GM12878 (cell line): Measurements from ENCODE around the gene BORCS5. TPM values are rescaled to one million over a fixed set of nuclear protein-coding genes. Genes with fewer than 3 reads are reported as not detected.
"Not testable (repeated sequence)": the region's sequence is repeated elsewhere in the genome, so short reads cannot be mapped to it uniquely, and the experiment has no call there.

Experiments used
- ATAC-seq: fragments of 200-7000 bp; cut with Tn5 transposase; 3 replicates; pipeline ENCODE4 v1.9.1; 2020; ENCODE audit warnings: mild to moderate bottlenecking, moderate library complexity
- BruUV-seq: library from RNA; stranded (reverse); fragments of 400-500 nt; replicated peaks from 2 replicates; lab custom pipeline; 2021; lab: Mats Ljungman, UMichigan
- CTCF ChIA-PET: fragments of 300-600 bp; sonication (Branson Sonifier 250); formaldehyde crosslinking; extraction: SDS; loops from one replicate; lab custom pipeline; 2021; ENCODE audit warnings: inconsistent platforms; lab: Yijun Ruan, JAX
- POLR2A ChIA-PET: fragments of 350-600 bp; formaldehyde crosslinking; extraction: SDS; loops from one replicate; lab custom pipeline; 2021; ENCODE audit warnings: inconsistent platforms; lab: Charles Lee
- RAD21 ChIA-PET: fragments of 300-600 bp; sonication (Branson Sonifier 250); formaldehyde crosslinking; loops from one replicate; lab custom pipeline; 2023; ENCODE audit warnings: antibody characterized with exemption; ENCODE audit not compliant: unreplicated experiment; lab: Charles Lee
- SMC1A ChIA-PET: fragments of 300-600 bp; sonication (Branson Sonifier 250); formaldehyde crosslinking; loops from one replicate; lab custom pipeline; 2023; ENCODE audit not compliant: unreplicated experiment, uncharacterized antibody; lab: Charles Lee
- DNase-seq: peaks from one replicate; pipeline ENCODE4 v3.0.0-alpha.2; 2011; ENCODE audit warnings: low read depth, low spot score
- FAIRE-seq: peaks from 3 replicates; lab custom pipeline; 2011; peaks lifted over from hg19 to GRCh38; lab: Jason Lieb, UNC
- H2AFZ ChIP-seq: 2 replicates; pipeline ENCODE4 v1.6.0; 2011; ENCODE audit warnings: low read depth, low read length, control low read depth; ENCODE audit not compliant: control insufficient read depth
- H3K27ac ChIP-seq: 2 replicates; pipeline ENCODE4 v1.5.1; 2011; ENCODE audit warnings: control low read depth; ENCODE audit not compliant: control insufficient read depth, insufficient read depth
- H3K27me3 ChIP-seq, 2 experiments: replicated peaks in 1 of 2; 2 replicates each; pipeline versions ENCODE4 v1.6.0 to v1.6.1; 2011; ENCODE audit warnings: low read length in 1 of 2; ENCODE audit not compliant: control insufficient read depth in 2 of 2, insufficient read depth in 2 of 2
- H3K36me3 ChIP-seq, 2 experiments: 2 replicates each; pipeline ENCODE4 v1.5.1; 2011; ENCODE audit warnings: low read length in 1 of 2; ENCODE audit not compliant: control insufficient read depth in 2 of 2, insufficient read depth in 2 of 2
- H3K4me1 ChIP-seq: 2 replicates; pipeline ENCODE4 v1.6.1; 2011; ENCODE audit warnings: mild to moderate bottlenecking, low read length, moderate library complexity, mixed read lengths; ENCODE audit not compliant: control insufficient read depth, insufficient read depth
- H3K4me2 ChIP-seq: 2 replicates; pipeline ENCODE4 v1.6.0; 2011; ENCODE audit warnings: control low read depth; ENCODE audit not compliant: control insufficient read depth, insufficient read depth
- H3K4me3 ChIP-seq: fragments of 200-600 bp; sonication (generic); 2 replicates; pipeline ENCODE4 v1.5.1; 2016
- H3K79me2 ChIP-seq: 2 replicates; pipeline ENCODE4 v1.6.0; 2011; ENCODE audit warnings: low read length; ENCODE audit not compliant: control insufficient read depth, insufficient read depth
- H3K9ac ChIP-seq: 2 replicates; pipeline ENCODE4 v1.8.0; 2011; ENCODE audit warnings: low read length, control low read depth, mixed read lengths; ENCODE audit not compliant: control insufficient read depth, insufficient read depth
- H3K9me3 ChIP-seq: replicated peaks from 3 replicates; pipeline ENCODE4 v1.5.1; 2011; ENCODE audit warnings: mild to moderate bottlenecking, low read length; ENCODE audit not compliant: control insufficient read depth, insufficient read depth
- H4K20me1 ChIP-seq: 2 replicates; pipeline ENCODE4 v1.6.0; 2011; ENCODE audit not compliant: control insufficient read depth, insufficient read depth
- DPF2 ChIP-seq: fragments of 450-650 bp; IDR thresholded peaks from 2 replicates; pipeline ENCODE4 v1.6.1; 2017; ENCODE audit warnings: mild to moderate bottlenecking
- EZH2 ChIP-seq: IDR thresholded peaks from 2 replicates; pipeline ENCODE4 v1.6.1; 2012; ENCODE audit warnings: low read depth, mild to moderate bottlenecking, control low read depth, inconsistent platforms, low read length, borderline replicate concordance; ENCODE audit not compliant: control insufficient read depth
- FOXK2 ChIP-seq: fragments of 450-650 bp; IDR thresholded peaks from 2 replicates; pipeline ENCODE4 v1.6.1; 2017; ENCODE audit warnings: mild to moderate bottlenecking, moderate library complexity
- GATAD2B ChIP-seq: fragments of 450-650 bp; conservative IDR thresholded peaks from 2 replicates; pipeline ENCODE4 v1.6.1; 2017; ENCODE audit warnings: low read depth, mild to moderate bottlenecking, moderate library complexity
- HDAC6 ChIP-seq: fragments of 200-600 bp; sonication (generic); IDR thresholded peaks from one replicate; pipeline ENCODE4 v1.8.0; 2017; ENCODE audit warnings: antibody characterized with exemption; ENCODE audit not compliant: unreplicated experiment
- HDGF ChIP-seq: fragments of 450-650 bp; IDR thresholded peaks from 2 replicates; pipeline ENCODE4 v1.6.1; 2016; ENCODE audit warnings: antibody characterized with exemption
- IKZF2 ChIP-seq, 2 experiments: fragments of 450-650 bp; IDR thresholded peaks; 2 replicates each; pipeline ENCODE4 v1.6.1; 2017; ENCODE audit warnings: mild to moderate bottlenecking in 2 of 2, moderate library complexity in 2 of 2
- JUNB ChIP-seq: IDR thresholded peaks from 2 replicates; pipeline ENCODE4 v1.6.1; 2016; ENCODE audit warnings: antibody characterized with exemption, mild to moderate bottlenecking
- NBN ChIP-seq: fragments of 450-650 bp; IDR thresholded peaks from 2 replicates; pipeline ENCODE4 v1.6.1; 2016
- NFXL1 ChIP-seq: fragments of 450-650 bp; IDR thresholded peaks from 2 replicates; pipeline ENCODE4 v1.6.1; 2017; ENCODE audit warnings: antibody characterized with exemption, mild to moderate bottlenecking, borderline replicate concordance
- POLR2AphosphoS5 ChIP-seq: IDR thresholded peaks from 2 replicates; pipeline ENCODE4 v1.6.1; 2011; ENCODE audit warnings: mild to moderate bottlenecking, low read length, inconsistent platforms
- RB1 ChIP-seq: fragments of 450-650 bp; formaldehyde crosslinking; IDR thresholded peaks from 2 replicates; pipeline ENCODE4 v1.6.1; 2017; ENCODE audit warnings: mild to moderate bottlenecking, borderline replicate concordance
- STAT1 ChIP-seq: fragments of 450-650 bp; conservative IDR thresholded peaks from 2 replicates; pipeline ENCODE4 v1.6.1; 2014; ENCODE audit warnings: antibody characterized with exemption, mild to moderate bottlenecking
- TBL1XR1 ChIP-seq: IDR thresholded peaks from 2 replicates; pipeline ENCODE4 v1.6.1; 2012; ENCODE audit warnings: low read depth, low read length, improper control_type of control experiment
- USF2 ChIP-seq: IDR thresholded peaks from 2 replicates; pipeline ENCODE4 v1.6.1; 2011; ENCODE audit warnings: low read depth, low read length, improper control_type of control experiment, borderline replicate concordance
- WGBS: methylation state at CpG from one replicate; pipeline ENCODE4 v1.1.6; 2016; ENCODE audit warnings: low lambda C conversion rate; ENCODE audit not compliant: insufficient replicate concordance, insufficient coverage; ENCODE audit errors: missing lambda C conversion rate; 5-methylcytosine and 5-hydroxymethylcytosine counted together
- in situ Hi-C: fragments of 300-500 bp; cut with MboI; formaldehyde crosslinking; loops from 9 replicates; pipeline ENCODE4 v1.14.3; 2018; ENCODE audit warnings: mixed read lengths
- intact Hi-C: fragments of 100-400 bp; cut with micrococcal nuclease; formaldehyde crosslinking; loops from one replicate; pipeline ENCODE4 v1.14.2; 2022; ENCODE audit not compliant: unreplicated experiment
- polyA plus RNA-seq, 11 experiments: library from polyadenylated mRNA; depleted of rRNA in 4 of 11; unstranded in 6 of 11; stranded (reverse) in 5 of 11; fragments of >200 nt; fragmentation: Nextera tagmentation in 4 of 11; fragmentation: Illumina TruSeq in 1 of 11; extraction: Ambion mirVana in 4 of 11; extraction: Trizol in 1 of 11; gene quantifications; 1 replicate in 1 of 11; 2 replicates in 10 of 11; pipeline versions ENCODE4 v1.2.1 to v1.2.3, GENCODE V29; 2011 to 2016; ENCODE audit warnings: inconsistent platforms in 2 of 11, missing spikeins in 2 of 11, low read depth in 1 of 11
- total RNA-seq, 4 experiments: library from RNA; depleted of rRNA in 3 of 4; stranded (reverse); fragments of >200 nt in 3 of 4; fragmentation: Illumina TruSeq in 1 of 4; extraction: Trizol in 1 of 4; gene quantifications; 2 replicates each; pipeline versions ENCODE4 v1.2.1 to v1.2.3, GENCODE V29; 2013 to 2021
- TF ChIP-seq, protein P1 (sequence below): fragments of 450-650 bp; IDR thresholded peaks from 2 replicates; pipeline ENCODE4 v1.6.1; 2016; ENCODE audit warnings: mild to moderate bottlenecking, moderate library complexity, borderline replicate concordance
- TF ChIP-seq, protein P2 (sequence below): fragments of 450-650 bp; IDR thresholded peaks from 2 replicates; pipeline ENCODE4 v1.6.1; 2016; ENCODE audit warnings: mild to moderate bottlenecking

The BORCS5 gene
- total and polyA plus RNA-seq, 10 of the 15 experiments (the other 5 are each of a cell fraction or from before 2014, with no cell fraction given): 1.4 to 39.7 (median 16.1) TPM

DNA sequence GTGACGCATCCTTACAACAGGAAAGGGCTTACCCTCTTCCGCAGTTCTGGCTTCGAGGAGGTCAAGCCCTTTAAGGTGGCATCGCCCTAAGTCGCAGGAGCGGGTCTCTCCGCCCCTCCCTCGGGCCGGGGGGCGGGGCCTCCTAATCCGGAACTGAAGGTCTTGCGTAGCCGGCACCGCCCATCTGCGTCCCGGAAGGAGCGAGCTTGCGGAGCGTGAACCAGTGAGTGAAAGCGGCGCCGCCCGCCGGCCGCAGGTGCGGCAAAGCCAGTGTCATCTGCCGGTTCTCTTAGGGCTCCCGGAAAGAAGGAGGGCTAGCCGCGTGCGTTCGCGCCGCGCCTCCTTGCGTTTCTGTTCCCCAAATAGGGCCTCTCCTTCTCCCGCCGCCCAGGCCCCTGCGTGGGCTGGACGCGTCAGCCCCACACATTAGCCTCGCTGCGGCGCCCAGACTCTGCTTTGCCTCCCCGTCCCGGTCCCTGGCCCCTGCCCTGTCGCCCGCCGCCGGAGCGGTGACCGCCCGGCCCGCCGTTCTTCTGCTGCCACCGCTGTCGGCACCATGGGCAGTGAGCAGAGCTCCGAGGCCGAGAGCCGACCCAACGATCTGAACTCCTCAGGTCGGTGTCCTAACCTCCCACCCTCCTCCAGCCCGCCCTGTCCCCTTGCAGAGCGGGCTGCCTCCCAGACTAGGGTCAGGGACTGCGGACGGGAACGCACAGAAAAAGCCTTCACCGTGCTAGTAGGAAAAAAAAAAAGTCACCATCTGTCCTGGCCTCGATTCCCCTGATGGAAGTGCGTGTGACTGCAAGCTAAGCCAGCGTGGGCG is at the start of gene BORCS5 (continued):
- peak; percentile 89; the same call in 1 of the 2 replicates for TF ChIP-seq RB1
- peak; percentile 98 for TF ChIP-seq POLR2AphosphoS5
- TF ChIP-seq EZH2: no peak
- TF ChIP-seq, protein P1, sequence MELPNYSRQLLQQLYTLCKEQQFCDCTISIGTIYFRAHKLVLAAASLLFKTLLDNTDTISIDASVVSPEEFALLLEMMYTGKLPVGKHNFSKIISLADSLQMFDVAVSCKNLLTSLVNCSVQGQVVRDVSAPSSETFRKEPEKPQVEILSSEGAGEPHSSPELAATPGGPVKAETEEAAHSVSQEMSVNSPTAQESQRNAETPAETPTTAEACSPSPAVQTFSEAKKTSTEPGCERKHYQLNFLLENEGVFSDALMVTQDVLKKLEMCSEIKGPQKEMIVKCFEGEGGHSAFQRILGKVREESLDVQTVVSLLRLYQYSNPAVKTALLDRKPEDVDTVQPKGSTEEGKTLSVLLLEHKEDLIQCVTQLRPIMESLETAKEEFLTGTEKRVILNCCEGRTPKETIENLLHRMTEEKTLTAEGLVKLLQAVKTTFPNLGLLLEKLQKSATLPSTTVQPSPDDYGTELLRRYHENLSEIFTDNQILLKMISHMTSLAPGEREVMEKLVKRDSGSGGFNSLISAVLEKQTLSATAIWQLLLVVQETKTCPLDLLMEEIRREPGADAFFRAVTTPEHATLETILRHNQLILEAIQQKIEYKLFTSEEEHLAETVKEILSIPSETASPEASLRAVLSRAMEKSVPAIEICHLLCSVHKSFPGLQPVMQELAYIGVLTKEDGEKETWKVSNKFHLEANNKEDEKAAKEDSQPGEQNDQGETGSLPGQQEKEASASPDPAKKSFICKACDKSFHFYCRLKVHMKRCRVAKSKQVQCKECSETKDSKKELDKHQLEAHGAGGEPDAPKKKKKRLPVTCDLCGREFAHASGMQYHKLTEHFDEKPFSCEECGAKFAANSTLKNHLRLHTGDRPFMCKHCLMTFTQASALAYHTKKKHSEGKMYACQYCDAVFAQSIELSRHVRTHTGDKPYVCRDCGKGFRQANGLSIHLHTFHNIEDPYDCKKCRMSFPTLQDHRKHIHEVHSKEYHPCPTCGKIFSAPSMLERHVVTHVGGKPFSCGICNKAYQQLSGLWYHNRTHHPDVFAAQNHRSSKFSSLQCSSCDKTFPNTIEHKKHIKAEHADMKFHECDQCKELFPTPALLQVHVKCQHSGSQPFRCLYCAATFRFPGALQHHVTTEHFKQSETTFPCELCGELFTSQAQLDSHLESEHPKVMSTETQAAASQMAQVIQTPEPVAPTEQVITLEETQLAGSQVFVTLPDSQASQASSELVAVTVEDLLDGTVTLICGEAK: peak; percentile 58; the same call in 1 of the 2 replicates
- peak; percentile 79 for TF ChIP-seq NBN
- no peak for TF ChIP-seq FOXK2
- TF ChIP-seq TBL1XR1: no peak; the same call in 1 of the 2 replicates
- TF ChIP-seq HDGF: peak; percentile 72
- peak; percentile 55 to 79 for TF ChIP-seq IKZF2 (IDR thresholded peaks at IDR 0.05)
- TF ChIP-seq JUNB: no peak
- no peak for TF ChIP-seq USF2
- TF ChIP-seq NFXL1: no peak
- peak; percentile 92 for TF ChIP-seq GATAD2B
- TF ChIP-seq, protein P2, sequence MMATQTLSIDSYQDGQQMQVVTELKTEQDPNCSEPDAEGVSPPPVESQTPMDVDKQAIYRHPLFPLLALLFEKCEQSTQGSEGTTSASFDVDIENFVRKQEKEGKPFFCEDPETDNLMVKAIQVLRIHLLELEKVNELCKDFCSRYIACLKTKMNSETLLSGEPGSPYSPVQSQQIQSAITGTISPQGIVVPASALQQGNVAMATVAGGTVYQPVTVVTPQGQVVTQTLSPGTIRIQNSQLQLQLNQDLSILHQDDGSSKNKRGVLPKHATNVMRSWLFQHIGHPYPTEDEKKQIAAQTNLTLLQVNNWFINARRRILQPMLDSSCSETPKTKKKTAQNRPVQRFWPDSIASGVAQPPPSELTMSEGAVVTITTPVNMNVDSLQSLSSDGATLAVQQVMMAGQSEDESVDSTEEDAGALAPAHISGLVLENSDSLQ: peak; percentile 77
- peak; percentile 62 for TF ChIP-seq HDAC6
- no peak for TF ChIP-seq STAT1
- peak; percentile 92 for TF ChIP-seq DPF2

- H3K4me1 ChIP-seq, H3K4me2 ChIP-seq, BruUV-seq, H4K20me1 ChIP-seq, H3K27me3 ChIP-seq, in situ Hi-C loops, intact Hi-C loops, H3K36me3 ChIP-seq, H3K4me3 ChIP-seq, H3K27ac ChIP-seq, H3K9ac ChIP-seq, SMC1A ChIA-PET, DNase-seq, ATAC-seq, H2AFZ ChIP-seq, FAIRE-seq, H3K9me3 ChIP-seq, H3K79me2 ChIP-seq: not testable (repeated sequence)
- WGBS: 68% methylated on average over 10 of the region's 10 CpGs
- ChIA-PET RAD21 (interaction anchor here (0.9 to 1.3 kb wide), 2 partner anchors 23 to 228 kb away, joined by 3 read pairs; no protein-coding TSS in a partner anchor), CTCF (interaction anchor here (1.0 kb wide), 1 partner anchor 16 kb away, joined by 3 read pairs; no protein-coding TSS in a partner anchor), POLR2A (interaction anchor here (0.6 kb wide), 1 partner anchor 27 kb away, joined by 4 read pairs; no protein-coding TSS in a partner anchor)
Measured at GRCh38 chr12:12310695-12311094, 46.2 kb upstream of the BORCS5 start.
